ENCODE results near the gene PPM1L. TPM values are rescaled to one million over a fixed set of nuclear protein-coding genes. Genes with fewer than 3 reads are reported as not detected.

PPM1L gene
- polyA plus RNA-seq, 1 experiment, result 0.66 TPM

DNA sequence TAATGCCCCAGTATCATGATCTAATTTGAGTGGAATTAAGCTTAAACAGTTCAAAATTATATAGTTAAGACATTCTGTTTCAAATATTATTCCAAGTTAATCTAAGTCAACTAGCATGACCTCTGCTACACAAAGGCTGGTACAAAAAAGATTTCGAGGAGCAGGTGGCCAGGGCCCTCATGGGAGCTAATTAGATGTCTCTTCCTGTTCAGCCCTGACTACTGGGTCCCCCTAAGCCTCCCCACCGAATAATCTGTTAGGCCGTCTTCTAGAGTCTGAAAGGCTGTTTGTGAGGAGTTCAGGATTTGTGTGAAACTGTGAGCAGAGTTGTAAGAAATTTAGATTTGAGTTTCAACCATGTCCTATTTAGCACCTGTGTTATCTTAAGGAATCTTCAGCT lies 75.4 kb downstream of the PPM1L start:
- CTCF ChIA-PET, result no interaction called here
- POLR2A ChIA-PET, result no interaction called here
- TF ChIP-seq, protein P1, sequence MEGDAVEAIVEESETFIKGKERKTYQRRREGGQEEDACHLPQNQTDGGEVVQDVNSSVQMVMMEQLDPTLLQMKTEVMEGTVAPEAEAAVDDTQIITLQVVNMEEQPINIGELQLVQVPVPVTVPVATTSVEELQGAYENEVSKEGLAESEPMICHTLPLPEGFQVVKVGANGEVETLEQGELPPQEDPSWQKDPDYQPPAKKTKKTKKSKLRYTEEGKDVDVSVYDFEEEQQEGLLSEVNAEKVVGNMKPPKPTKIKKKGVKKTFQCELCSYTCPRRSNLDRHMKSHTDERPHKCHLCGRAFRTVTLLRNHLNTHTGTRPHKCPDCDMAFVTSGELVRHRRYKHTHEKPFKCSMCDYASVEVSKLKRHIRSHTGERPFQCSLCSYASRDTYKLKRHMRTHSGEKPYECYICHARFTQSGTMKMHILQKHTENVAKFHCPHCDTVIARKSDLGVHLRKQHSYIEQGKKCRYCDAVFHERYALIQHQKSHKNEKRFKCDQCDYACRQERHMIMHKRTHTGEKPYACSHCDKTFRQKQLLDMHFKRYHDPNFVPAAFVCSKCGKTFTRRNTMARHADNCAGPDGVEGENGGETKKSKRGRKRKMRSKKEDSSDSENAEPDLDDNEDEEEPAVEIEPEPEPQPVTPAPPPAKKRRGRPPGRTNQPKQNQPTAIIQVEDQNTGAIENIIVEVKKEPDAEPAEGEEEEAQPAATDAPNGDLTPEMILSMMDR (IDR thresholded peaks at IDR 0.05; ENCODE audit: insufficient read depth, low read depth, low read length), result no peak
- no peak for DNase-seq (ENCODE audit: low read depth)
- Histone ChIP-seq H3K36me3 (ENCODE audit: control insufficient read depth, insufficient read depth, low read length) (no peaks in the 10 kb centered on the region), H3K4me3 (ENCODE audit: low read depth, low read length) (no peak overlapping the region), H3K27me3 (ENCODE audit: control insufficient read depth, insufficient read depth, low read length) (no peaks in the 10 kb centered on the region)

- ChIA-PET POLR2A (interaction anchor here (0.6 kb wide), 1 partner anchor 1629 kb away, joined by 4 read pairs; no protein-coding TSS in a partner anchor), CTCF (no interaction called here)
- no peaks in the 10 kb centered on the region for H3K36me3 ChIP-seq (ENCODE audit: control insufficient read depth, insufficient read depth, low read length)
- H3K27me3 ChIP-seq (ENCODE audit: control insufficient read depth, insufficient read depth, low read length), result no peaks in the 10 kb centered on the region
- TF ChIP-seq, protein P1 (IDR thresholded peaks at IDR 0.05; ENCODE audit: insufficient read depth, low read depth, low read length), result no peak
- H3K4me3 ChIP-seq (ENCODE audit: low read depth, low read length), result no peak overlapping the region
- no peak for DNase-seq (ENCODE audit: low read depth)
Observed at GRCh38 chr3:160837394-160837980, 81.5 kb downstream of the PPM1L start.

GRCh38 chr3:160840590-160840989 lies 84.6 kb downstream of the PPM1L start:
- POLR2A ChIA-PET, result no interaction called here
- DNase-seq (ENCODE audit: low read depth), result no peak
- Histone ChIP-seq H3K4me3 (ENCODE audit: low read depth, low read length) (no peak overlapping the region), H3K36me3 (ENCODE audit: control insufficient read depth, insufficient read depth, low read length) (no peaks in the 10 kb centered on the region), H3K27me3 (ENCODE audit: control insufficient read depth, insufficient read depth, low read length) (no peaks in the 10 kb centered on the region)
- TF ChIP-seq, protein P1 (IDR thresholded peaks at IDR 0.05; ENCODE audit: insufficient read depth, low read depth, low read length), result no peak
- CTCF ChIA-PET, result no interaction called here

GRCh38 chr3:160841455-160841854 lies 85.4 kb downstream of the PPM1L start:
- no peaks in the 10 kb centered on the region for H3K27me3 ChIP-seq (ENCODE audit: control insufficient read depth, insufficient read depth, low read length)
- TF ChIP-seq, protein P1 (IDR thresholded peaks at IDR 0.05; ENCODE audit: insufficient read depth, low read depth, low read length), result no peak
- CTCF ChIA-PET, result no interaction called here
- POLR2A ChIA-PET, result no interaction called here
- no peak for DNase-seq (ENCODE audit: low read depth)
- no peaks in the 10 kb centered on the region for H3K36me3 ChIP-seq (ENCODE audit: control insufficient read depth, insufficient read depth, low read length)
- H3K4me3 ChIP-seq (ENCODE audit: low read depth, low read length), result no peak overlapping the region

GRCh38 chr3:160842021-160843005 lies 86.3 kb downstream of the PPM1L start:
- Histone ChIP-seq H3K36me3 (ENCODE audit: control insufficient read depth, insufficient read depth, low read length) (no peaks in the 10 kb centered on the region), H3K4me3 (ENCODE audit: low read depth, low read length) (no peak overlapping the region), H3K27me3 (ENCODE audit: control insufficient read depth, insufficient read depth, low read length) (no peaks in the 10 kb centered on the region)
- ChIA-PET CTCF (interaction anchor here (0.6 kb wide), 1 partner anchor 182 kb away, joined by 4 read pairs; no protein-coding TSS in a partner anchor), POLR2A (no interaction called here)
- TF ChIP-seq, protein P1 (IDR thresholded peaks at IDR 0.05; ENCODE audit: insufficient read depth, low read depth, low read length), result no peak
- no peak for DNase-seq (ENCODE audit: low read depth)
